ENCODE data around the gene SLC23A2.
"Not testable (repeated sequence)": the region's sequence is repeated elsewhere in the genome, so short reads cannot be mapped to it uniquely, and the experiment has no call there.

SLC23A2 gene

DNA sequence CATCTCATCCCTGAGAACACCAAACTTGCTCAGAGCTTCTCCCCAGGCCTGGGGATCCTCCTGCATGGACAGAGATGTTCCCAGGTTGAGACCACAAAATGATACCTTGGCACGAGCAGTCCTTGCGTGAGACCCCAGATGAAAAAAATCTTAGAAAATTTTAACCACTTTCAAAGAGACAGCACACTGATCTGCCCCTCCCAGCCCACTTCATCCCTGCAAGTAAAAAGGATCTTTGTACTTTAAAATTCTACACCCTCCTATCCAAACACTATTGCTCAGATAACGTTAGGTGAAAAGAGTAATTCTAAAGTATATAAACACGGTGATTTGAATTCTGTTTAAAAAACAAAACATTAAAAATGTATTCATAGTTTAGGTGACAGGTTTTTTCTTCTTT lies 98.5 kb downstream of the SLC23A2 start:
- DNase-seq (ENCODE audit: low read depth), result no peak

DNA sequence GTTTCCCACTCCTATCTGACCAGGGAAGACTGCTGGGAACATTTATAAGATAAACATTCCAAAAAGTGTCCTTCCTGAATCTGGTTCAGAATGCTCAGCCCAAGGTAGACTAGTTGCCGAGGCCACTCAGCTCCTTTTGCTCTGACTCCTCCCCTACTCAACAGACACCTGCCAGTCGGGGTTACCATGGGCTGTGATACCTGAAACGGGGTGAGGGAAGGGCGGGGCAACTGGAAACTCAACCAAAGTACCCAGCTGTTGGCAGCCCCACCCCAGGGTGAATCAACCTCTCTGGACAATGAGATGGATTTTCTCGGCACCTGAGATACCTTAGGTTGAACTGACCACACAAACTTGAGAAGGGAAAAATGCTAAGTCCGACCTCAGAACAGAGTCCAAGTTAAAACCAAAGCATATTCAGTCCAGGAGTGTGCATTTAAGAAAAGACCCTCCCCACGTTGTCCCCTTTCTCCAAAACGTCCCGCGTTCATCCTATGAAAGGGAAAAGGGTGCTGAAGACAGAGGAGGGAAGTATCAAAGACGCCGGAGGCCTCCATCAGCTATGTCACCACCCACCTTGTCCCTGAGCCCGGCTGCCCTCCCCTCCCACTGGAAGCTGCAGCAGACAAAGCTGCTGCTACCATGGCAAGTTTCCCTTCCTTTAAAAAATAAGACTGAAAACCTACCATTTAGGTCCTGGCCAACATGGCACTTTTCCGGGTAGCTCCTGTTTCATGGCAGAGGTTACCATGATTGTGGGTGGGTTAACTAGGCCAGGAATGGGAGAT lies 100.1 kb downstream of the SLC23A2 start:
- DNase-seq (ENCODE audit: low read depth), result no peak

DNA sequence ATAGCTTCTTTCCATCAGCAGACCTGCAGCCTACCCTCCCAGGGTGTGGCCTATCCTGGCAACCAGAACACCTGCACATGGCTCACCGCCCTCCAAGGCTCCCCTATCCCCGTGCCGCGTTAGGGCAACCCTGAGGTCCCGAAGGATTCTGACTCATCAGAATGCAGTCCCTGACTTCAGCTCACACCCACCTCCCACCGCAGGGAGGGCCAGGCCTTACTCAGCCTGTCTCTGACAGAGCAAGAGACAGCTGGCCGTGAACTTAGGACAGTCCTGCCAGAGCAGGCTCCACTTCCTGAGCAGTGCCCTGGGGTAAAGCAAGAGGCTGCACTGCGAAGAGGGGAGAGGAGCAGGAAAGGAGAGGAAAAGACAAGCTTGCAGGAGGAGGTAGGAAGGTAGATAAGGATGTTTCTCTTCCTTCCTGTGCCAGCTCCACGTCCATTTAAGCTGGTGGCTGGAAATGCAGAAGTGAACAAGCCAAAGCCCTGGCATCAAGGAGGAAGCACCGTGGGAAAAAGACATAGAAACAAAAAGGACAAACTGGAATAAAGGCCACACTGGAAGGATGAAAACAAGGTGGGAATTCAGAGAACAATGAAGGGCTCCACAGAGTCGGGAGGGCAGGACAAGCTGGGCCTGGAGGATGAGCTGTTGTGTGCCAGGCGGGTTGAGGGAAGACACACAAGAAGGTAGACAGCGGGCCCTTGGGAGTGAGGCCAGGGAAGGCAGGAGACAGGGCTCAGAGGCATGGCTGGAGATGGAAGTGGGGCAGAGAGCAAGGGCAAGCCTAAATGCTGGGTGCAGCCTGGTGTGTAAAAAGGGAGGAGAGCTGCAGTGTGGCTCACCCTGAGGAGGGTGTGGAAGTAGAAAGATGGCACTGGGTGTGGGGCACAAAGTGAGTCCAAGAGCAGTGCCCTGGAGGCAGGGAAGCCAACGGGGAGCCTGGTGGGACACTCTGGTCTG lies 102.7 kb downstream of the SLC23A2 start:
- no peak for DNase-seq (ENCODE audit: low read depth)

DNA sequence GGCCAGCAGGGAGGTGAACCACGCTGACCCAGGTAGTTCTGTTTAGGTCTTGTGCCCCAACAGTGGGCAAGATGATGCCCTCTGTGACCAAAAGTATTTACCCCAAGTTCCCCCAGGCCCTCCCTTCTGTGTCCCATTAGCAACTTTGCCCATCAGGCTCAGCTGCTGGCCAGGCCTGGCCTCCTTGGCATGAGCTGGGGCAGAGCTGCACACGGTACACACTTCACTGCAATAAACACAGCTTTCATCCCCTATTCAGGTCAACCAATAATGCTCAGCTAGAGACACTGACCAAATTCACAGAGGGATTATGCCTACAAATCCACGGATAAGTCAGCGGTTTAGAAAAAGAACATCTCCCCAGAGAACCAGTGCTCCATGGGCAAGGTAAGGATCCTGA lies 103.7 kb downstream of the SLC23A2 start:
- no peak for DNase-seq (ENCODE audit: low read depth)

DNA sequence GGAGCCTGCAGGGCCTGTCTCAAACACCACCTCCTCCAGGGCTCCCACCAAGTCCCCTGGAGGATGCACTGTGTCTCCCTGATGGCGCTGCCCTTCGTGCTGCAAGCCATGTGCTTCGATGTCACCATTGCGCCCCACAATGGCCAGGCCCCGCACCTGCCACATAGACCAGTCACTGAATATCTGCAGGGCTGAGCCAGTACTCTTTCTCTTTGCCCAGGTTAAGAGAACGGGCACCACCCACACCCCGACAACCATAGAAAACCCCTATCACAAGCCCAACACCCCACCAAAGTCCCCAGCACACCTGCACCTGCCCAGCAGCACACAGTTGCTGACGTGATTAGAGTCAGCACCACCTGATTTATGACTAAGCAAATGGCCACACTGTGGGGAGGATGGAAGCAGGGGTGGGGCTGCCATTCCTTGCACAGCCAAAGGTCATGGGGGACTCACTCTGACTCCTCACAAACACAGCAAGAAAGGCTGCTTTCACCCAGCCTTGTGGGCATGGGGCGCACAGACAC lies 104.3 kb downstream of the SLC23A2 start:
- no peak for DNase-seq (ENCODE audit: low read depth)

DNA sequence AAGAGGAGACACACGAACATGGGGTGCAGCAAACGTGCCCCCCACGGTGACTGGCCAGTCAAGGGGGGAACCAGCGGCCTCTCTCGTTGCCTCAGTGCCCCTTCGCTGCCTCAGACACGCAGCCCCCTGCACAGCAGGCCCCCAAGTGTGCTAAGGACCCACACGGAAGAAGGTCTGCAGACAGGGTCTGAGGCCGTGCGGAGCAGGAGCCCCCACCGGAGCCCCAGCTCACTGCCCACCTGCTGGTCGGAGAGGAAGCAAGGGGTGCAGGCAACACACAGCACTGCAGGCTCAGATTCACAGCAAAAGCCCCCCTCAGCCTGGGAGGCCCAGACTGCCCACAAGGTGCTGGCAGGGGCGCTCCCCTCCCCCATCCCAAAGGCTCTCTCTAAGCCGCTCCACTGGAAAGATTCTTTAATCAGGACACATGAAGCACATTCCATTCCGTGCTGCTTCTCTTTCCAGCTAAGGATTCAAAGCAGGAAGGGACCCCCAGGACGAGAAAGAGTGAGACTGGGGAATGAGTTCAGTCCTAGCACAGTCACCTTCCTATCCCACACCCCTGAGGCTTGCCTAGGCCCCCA lies 105.1 kb downstream of the SLC23A2 start:
- DNase-seq (ENCODE audit: low read depth), result no peak

DNA sequence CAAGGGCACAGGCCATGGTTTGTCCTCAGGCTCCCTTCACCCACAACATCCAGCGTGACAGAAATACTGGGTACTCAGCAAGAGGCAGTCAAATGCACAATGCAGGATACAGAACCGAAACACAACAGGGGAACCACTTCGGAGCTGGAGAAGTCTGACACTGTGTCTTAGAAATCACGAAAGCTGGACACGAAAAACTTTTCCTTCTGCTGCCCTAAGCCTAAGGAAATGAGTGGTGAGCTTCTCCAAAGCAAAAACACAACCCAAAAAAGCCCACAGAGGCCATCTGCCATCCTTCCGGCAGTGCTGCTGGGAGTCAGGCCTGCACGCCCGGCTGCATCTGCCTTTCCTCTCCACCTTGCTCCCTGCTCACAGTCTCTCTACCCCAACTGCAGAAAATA lies 106.3 kb downstream of the SLC23A2 start:
- no peak for DNase-seq (ENCODE audit: low read depth)

DNA sequence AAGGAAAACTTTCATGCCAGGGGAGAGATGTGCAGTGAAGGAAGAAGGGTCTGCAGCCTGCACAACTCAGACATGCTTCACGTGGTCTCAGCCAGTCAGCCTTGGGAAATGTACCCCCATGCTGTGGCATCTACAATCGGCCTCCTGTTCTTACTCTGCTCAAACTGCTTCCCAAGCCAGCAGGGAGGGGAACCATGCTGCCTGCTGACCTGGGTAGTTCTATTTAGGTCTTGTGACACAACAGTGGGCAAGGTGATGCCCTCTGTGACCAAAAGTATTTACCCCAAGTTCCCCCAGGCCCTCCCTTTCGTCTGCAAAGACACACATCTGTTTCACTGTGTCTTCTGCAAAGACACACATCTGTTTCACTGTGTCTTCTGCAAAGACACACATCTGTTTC lies 106.9 kb downstream of the SLC23A2 start:
- DNase-seq (ENCODE audit: low read depth), result no peak

DNA sequence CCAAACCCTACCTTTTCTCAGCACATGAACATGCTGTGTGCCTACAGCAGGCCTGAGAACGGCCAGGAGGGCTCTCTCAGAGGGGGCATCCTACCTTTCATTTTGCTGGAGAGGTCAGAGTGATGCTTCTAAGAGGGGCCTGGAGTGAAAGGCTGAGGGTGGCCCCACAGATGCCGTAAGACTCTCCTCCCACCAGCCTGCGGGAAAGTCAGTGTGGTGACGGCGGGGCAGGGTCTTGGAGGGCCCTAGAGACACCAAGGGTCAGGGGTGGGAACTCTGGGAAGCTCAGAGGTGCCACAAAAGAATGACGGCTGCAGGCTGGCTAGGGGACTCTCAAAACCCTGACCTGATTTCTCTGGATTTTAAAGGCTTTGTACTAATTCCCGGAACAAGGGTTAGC lies 107.6 kb downstream of the SLC23A2 start:
- DNase-seq (ENCODE audit: low read depth), result no peak

DNA sequence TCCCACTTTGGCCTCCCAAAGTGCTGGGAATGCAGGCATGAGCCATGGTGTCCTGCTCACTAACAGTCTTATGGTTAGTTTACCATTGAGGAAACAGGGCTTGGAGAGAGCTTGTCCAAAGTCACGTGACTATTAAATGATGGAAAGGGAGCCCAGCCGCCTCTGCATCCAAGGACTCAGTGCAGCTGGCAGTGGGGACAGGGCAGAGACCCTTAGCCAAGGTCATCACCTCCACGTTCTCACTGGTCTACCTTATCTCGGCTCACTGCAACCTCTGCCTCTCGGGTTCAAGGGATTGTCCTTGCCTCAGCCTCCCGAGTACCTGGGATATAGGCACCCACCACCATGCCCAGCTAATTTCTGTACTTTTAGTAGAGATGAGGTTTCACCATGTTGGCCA lies 109.3 kb downstream of the SLC23A2 start:
- no peak for DNase-seq (ENCODE audit: low read depth)

DNA sequence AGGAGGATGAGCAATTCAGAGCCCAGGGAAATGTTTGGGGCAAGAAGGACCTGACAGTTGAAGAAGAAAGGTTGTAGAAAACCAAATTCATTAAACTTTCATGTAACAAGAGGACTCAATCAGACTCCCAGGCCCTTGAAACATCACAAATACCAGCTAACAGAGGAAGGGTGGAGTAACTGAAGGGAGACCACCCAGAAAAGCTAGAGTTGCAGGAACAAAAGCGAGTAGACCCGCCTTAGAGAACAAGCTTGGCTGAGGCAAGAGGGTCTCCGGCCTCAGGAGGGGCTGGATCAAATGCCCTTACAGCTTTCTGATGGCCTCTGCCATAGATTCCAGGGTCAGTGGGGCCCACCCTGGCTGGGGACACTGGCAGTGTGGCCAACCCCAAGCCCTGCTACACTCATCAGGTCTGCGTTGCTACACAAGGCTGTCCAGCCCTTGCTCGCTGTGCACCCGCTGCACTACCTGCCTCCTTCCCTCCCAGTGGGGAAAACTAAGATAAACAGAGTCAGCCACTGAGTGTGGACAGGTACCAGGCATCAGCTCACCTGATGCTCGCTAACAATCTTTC lies 110.0 kb downstream of the SLC23A2 start:
- DNase-seq (ENCODE audit: low read depth), result no peak

DNA sequence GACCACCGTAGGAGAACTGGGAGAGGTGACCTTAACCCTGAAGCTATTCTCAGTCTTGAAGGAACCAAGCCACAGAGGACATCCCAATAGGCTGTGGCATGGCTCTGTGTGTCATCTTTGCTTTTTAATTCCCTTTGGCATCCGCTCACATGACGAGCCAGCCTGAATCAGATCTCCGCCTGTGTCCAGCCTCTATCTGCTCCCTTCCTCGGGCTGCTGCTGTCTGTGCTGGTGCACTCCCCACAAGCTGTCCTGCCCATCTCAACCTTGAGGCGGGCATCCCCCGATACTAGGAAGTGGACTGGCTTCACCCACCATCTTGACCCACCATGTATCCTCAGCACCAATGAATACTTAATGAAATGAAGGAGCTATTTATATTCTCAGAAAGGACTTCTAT lies 111.9 kb downstream of the SLC23A2 start:
- no peak for DNase-seq (ENCODE audit: low read depth)

DNA sequence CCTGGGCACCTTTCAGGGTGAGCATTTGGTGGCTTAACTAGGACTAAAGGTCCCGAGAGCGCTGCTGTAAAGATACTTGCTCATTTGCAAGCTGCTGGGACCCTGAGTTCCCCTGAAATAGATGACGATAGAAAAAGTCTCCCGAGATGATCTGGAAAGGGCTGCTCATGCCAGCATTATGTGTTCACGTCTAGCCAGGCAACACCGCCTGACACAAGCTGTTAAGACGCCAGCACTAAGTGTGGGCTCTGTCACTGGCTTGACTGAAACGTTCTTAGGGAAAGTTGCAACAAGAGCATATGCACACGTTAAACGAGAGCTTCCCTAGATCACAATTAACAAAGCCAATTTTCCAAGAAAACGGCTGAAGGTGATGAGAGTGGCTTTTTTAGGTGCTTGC lies 113.7 kb downstream of the SLC23A2 start:
- no peak for DNase-seq (ENCODE audit: low read depth)

DNA sequence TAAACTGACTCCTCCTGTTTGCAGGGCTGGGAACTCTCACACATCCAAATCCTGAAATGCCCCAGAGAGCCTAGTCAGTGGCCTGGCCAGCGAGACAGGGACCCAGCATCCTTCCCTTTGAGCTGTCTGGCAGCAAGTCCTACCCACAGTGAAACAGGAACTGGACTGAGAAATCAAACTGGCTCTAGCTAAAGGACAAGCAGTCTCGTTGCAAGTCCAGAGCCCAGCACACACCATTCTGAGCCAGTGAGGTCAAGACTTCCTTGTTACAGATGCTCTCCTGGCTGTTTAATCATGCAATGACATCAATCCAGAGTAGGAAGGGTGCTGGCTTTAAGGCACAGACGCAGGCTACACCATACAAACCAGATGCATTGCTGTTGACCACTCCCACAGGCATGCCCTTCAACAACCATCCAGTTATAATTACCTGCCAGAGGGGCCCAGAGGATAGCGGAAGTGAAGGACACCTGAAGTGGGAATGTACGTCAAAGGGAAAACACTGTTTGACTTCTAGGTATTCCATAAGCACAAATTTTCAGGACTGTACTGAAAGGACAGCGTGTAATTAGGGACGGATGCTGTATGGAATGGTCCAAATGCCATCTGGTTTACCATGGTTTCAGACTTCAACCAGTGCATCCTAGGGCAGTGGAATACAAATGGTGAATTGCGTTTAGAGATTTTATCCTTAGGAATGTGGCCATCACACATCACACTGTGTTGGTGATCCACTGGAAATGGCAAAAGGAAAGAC lies 114.4 kb downstream of the SLC23A2 start:
- DNase-seq (ENCODE audit: low read depth), result no peak

DNA sequence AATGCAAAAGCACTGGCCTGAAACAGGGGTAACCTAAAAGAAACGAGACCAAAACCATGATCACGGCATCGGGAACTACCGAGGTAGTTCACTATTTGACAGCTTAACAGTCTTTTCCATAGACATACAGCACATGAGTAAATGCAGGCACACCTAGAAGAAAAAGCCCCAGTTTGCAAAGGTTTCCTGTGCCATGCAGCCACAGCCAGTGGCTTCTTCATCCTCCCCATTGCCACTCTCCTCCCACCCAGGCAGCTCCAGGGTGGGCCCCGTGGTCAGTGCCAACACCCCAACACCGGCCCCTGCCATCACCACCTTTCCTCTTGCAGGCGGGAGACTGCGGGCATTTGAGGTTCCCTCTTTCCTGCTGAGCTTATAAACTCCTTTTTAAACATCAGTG lies 115.4 kb downstream of the SLC23A2 start:
- DNase-seq (ENCODE audit: low read depth), result no peak

DNA sequence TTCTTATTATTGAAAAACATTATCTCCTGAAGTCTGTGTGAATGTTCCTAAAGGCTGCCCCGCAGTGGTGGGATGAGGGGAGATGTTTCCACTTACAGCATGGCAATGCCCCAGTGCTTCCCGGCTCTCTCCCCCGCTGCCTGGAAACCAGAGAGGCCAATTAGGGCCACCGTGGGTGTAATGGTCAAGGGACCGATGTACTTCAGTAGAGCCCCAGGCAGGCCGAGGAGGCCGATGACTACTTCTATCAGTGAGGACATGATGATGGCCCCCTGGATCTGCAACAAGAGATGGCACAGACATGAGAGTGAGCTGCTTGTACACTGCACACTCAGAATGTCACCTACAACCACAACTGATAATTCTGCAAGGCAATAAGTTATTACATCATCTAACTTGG lies 117.8 kb downstream of the SLC23A2 start:
- no peak for DNase-seq (ENCODE audit: low read depth)

DNA sequence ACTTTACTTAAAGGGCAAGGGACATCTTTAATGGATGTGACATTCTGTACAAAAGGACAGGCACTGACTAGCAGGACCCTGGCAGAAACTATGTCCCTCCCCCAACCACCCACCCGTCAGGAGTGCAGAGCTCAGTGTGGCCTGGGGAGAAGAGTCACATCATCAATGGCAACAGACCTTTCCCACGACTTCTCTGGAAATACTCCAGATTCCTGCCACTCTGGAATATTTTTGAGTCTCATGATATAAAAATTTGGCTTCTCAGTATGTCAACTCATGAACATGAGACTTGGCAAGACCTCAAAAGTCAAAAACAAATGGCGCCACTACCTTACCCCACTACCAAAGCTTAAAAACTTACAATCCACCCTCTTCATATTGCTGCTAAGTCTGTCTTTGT lies 118.3 kb downstream of the SLC23A2 start:
- DNase-seq (ENCODE audit: low read depth), result no peak

DNA sequence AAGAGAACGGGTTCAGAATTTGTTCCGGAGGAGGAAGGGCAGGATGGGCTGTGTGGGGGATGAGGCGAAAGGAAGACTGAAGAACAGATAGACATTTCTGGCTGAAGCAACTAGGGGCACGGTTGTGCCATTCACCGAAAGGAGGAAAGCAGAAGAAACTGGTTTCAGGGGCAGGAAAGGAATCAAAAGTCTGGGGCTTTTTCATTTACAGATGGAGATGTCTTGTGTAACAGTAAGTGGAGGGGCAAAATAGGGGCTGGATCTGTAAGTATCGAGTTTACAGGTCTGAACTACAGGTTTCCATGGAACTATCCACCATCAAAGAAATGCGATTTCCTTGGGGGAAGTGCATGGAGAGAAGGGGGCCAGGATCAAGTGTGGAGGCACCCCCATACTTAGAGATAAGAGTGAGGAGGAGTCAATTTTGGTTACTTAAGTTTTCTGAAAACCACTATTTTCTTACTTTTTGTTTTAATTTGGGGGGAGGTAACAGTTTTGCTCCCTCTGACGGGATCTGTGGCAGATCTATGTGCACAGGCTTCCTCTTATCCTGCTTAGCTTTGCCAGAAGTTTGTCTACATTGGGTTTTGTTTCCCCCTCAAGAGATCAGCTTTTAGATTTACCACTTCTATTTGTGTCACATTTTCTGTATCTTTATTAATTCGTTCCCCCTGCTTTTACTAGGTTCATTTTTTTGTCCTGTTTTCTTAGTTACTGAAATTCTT lies 120.1 kb downstream of the SLC23A2 start:
- DNase-seq (ENCODE audit: low read depth), result no peak

DNA sequence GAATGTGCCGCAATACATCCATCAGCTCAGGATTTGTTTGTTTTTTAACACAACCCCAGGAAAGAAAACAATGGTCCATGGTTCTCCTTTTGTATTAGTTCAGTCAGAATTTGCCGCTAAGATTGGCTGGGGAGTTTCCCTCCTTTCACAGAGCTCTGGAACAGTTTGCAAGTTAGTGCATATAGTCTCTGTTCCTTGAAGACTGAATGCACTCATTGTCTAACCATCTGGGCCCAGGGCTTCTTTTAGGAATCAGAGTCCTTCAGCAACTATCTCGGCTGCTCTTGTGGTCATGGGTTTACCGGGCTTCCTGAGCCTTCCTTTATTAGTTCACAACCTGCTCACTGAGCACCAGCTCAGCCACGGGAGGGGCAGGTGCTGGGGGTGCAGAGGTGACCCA lies 121.3 kb downstream of the SLC23A2 start:
- DNase-seq (ENCODE audit: low read depth), result no peak

DNA sequence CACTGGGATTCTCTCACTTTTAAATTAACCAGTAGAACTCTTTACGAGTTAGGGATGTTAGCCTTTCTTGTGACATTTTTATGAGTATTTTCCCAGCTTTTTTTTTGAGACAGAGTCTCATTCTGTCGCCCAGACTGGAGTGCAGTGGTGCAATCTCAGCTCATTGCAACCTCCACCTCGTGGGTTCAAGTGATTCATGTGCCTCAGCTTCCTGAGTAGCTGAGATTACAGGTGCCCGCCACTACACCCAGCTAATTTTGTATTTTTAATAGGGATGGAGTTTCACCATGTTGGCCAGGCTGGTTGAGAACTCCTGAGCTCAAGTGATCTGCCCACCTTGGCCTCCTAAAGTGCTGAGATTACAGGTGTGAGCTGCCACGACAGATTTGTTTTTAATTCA lies 123.2 kb downstream of the SLC23A2 start:
- not testable (repeated sequence) for DNase-seq (ENCODE audit: low read depth)

DNA sequence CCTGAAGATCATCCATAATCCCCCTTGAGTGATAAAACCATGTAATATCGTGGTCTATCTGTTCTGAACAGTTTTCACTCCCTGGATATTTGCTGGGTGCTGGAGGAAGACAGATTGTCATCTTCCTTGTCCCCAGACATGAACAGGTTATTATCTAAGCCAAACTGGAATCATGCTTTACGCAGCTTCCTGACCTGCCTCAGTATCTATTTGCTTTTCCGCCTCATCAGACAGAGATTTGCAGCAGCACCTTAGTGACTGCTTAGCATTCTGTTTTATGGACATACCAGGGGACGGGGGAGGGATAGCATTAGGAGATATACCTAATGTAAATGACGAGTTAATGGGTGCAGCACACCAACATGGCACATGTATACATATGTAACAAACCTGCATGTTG lies 124.6 kb downstream of the SLC23A2 start:
- no peak for DNase-seq (ENCODE audit: low read depth)

All from stimulated activated CD4-positive, alpha-beta T cell treated with anti-CD3 and anti-CD28 coated beads, Interleukin-2, amount 100 ng/mL, for 4 hours (primary cell).